HEK293T (cell line): ENCODE measurements around the gene DBN1.

Experiments
- CTCF ChIA-PET: fragments of 350-600 bp; formaldehyde crosslinking; extraction: SDS; loops from one replicate; lab custom pipeline; 2021; ENCODE audit warnings: antibody characterized with exemption, inconsistent platforms; lab: Yijun Ruan, JAX
- POLR2A ChIA-PET: fragments of 350-600 bp; formaldehyde crosslinking; extraction: SDS; loops from one replicate; lab custom pipeline; 2020; ENCODE audit warnings: antibody characterized with exemption, inconsistent platforms; lab: Yijun Ruan, JAX
- DNase-seq: peaks from one replicate; pipeline ENCODE4 v3.0.0; 2012; ENCODE audit warnings: mixed read lengths; ENCODE audit errors: extremely low spot score
- ARNT ChIP-seq: fragments of 450-650 bp; IDR thresholded peaks from 2 replicates; pipeline ENCODE4 v1.6.1; 2017; ENCODE audit warnings: mild to moderate bottlenecking
- BHLHE40 ChIP-seq: fragments of 450-650 bp; IDR thresholded peaks from 2 replicates; pipeline ENCODE4 v1.6.1; 2016; ENCODE audit warnings: mild to moderate bottlenecking, moderate library complexity, borderline replicate concordance
- CTBP1 ChIP-seq: fragments of 450-650 bp; IDR thresholded peaks from 2 replicates; pipeline ENCODE4 v1.6.1; 2016; ENCODE audit warnings: borderline replicate concordance
- ELF4 ChIP-seq: fragments of 450-650 bp; IDR thresholded peaks from 2 replicates; pipeline ENCODE4 v1.6.1; 2017; ENCODE audit warnings: antibody characterized with exemption
- FOXA1 ChIP-seq: fragments of 450-650 bp; IDR thresholded peaks from 2 replicates; pipeline ENCODE4 v1.6.1; 2016; ENCODE audit warnings: mild to moderate bottlenecking
- FOXK2 ChIP-seq: fragments of 450-650 bp; IDR thresholded peaks from 2 replicates; pipeline ENCODE4 v1.6.1; 2016; ENCODE audit warnings: mild to moderate bottlenecking
- FOXM1 ChIP-seq: fragments of 450-650 bp; IDR thresholded peaks from 2 replicates; pipeline ENCODE4 v1.6.1; 2017; ENCODE audit warnings: mild to moderate bottlenecking, borderline replicate concordance
- HDGF ChIP-seq: fragments of 450-650 bp; IDR thresholded peaks from 2 replicates; pipeline ENCODE4 v1.6.1; 2017; ENCODE audit warnings: antibody characterized with exemption, borderline replicate concordance
- L3MBTL2 ChIP-seq: fragments of 450-650 bp; conservative IDR thresholded peaks from 2 replicates; pipeline ENCODE4 v1.6.1; 2016; ENCODE audit warnings: mild to moderate bottlenecking
- LEF1 ChIP-seq: fragments of 450-650 bp; IDR thresholded peaks from 2 replicates; pipeline ENCODE4 v1.6.1; 2017; ENCODE audit warnings: mild to moderate bottlenecking, borderline replicate concordance
- NFRKB ChIP-seq: fragments of 450-650 bp; IDR thresholded peaks from 2 replicates; pipeline ENCODE4 v1.6.1; 2016; ENCODE audit warnings: mild to moderate bottlenecking, moderate library complexity
- SP1 ChIP-seq: fragments of 450-650 bp; IDR thresholded peaks from 2 replicates; pipeline ENCODE4 v1.6.1; 2017
- SUZ12 ChIP-seq: fragments of 450-650 bp; IDR thresholded peaks from 2 replicates; pipeline ENCODE4 v1.6.1; 2016; ENCODE audit warnings: mild to moderate bottlenecking
- TARDBP ChIP-seq: fragments of 450-650 bp; IDR thresholded peaks from 2 replicates; pipeline ENCODE4 v1.6.1; 2016
- ZNF384 ChIP-seq: fragments of 450-650 bp; IDR thresholded peaks from 2 replicates; pipeline ENCODE4 v1.6.1; 2016
- TF ChIP-seq, protein P1 (sequence below): fragments of 450-650 bp; IDR thresholded peaks from 2 replicates; pipeline ENCODE4 v1.6.1; 2016

The DBN1 gene

DNA sequence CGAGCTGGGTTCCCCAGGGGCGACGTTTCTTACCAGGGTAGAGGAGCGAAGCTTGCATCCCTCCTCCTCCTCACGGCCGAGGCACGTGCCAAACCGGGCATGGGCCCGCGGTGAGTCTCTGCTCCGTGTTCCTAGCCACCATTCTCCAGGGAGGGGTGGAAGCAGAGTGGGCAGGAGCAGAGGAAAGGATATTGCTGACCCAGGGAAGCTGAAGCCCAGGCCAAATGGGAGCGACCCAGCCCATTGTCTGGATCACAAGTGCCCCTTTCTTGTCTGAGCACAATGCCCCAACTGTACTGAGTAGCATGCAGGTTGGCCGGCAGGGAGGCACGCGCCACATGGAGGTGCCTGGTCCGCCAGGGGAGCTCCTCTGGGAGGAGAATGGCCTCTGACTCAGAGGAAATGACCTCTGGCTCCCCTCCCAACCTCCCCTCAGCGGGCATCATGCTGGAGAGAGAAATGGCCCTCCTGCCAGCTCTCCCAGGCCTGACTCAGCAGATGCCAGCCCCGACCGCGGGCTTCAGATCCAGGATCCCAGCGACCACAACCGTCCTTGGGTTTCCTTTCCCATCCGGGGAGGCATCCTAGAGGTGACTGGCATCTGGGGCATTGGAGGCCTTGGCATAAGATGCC lies 25.7 kb downstream of the DBN1 start:
- ChIA-PET POLR2A (interaction anchor here (0.5 to 1.9 kb wide), 8 partner anchors 21 to 335 kb away, joined by 3 to 4 read pairs (median 3); no protein-coding TSS in a partner anchor), CTCF (interaction anchor here (1.7 to 4.9 kb wide), 3 partner anchors 44 to 138 kb away, joined by 6 to 30 read pairs (median 15); no protein-coding TSS in a partner anchor)
- DNase-seq: no peak
- TF ChIP-seq L3MBTL2 (no peak), CTBP1 (no peak), ZNF384 (no peak), TARDBP (no peak)

DNA sequence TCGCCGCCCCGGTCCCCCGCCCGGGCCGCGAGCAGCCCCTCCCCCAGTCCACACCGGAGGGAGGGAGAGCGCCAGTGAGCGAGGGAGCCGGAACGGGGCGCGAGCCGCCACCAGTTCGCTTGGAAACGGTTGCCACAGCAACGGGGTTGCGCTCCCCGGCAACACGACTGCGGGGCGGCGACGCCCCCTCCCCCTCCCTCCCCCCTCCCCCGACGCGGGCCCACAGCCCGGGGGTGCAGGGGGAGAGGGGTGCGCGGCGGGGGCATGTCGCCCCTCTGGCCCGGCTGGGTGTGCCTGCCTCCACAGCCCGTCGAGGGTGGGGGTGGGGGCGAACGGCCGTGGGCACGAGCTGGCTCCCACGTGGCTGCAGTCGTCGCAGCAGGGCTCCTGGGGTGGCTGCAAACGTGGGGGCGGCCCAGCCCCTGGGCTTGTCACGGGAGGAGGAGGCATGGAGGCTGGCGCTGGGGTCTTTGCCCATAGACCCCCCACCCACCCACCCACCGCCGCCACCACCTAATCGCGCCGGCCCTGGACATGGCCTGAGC lies 26.3 kb downstream of the DBN1 start:
- ChIA-PET POLR2A (interaction anchor here (0.5 to 7.4 kb wide), 7 partner anchors 22 to 334 kb away, joined by 3 to 69 read pairs (median 3); partner anchors contain the start of gene GRK6), CTCF (interaction anchor here (1.7 to 4.9 kb wide), 3 partner anchors 44 to 137 kb away, joined by 6 to 30 read pairs (median 15); no protein-coding TSS in a partner anchor)
- TF ChIP-seq NFRKB (no peak), L3MBTL2 (peak; percentile 25; the same call in 1 of the 2 replicates), FOXM1 (no peak)
- DNase-seq: peak; percentile 63

DNA sequence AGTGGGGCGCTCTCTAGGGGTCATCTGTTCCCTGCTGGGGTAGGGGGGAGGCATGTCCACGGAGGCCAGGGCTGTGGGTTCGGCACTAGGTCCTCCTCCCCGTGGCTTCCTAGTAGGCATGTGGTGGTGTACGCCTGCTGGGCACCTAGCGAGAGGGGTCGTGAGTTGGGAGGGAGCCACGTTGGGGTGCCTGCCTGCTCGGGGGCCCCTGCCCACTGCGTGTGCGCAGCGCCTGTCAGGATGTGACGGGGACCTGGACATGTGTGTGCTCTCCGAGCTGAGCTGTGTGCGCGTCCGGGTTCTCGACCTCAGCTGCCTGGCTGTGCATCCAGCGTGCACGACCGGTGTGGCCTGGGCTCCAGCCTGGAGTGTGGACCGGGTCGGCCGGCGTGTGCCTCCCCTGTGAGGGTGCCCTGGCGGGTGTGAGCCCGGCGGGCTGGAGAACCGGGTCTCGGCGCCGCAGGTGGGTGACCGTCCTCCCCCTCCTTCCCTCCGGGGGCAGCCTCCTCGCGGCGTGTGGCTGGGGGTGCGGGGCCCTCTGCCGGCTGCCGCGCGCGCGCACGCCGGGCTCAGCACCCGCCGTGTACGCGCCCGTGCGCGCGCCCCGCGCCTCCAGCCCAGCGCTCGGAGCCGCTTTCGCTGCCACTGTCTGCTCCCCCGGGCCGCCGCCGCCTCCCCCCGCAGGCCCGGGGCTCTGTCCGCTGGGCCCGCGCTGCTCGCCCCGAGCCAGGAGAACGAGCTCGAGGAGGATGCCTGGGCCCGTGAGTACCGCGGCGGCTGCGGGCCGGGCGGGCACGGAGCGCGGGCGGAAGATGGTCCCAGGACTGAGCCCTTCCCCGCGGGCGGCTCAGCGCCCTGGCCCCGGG lies 27.0 kb downstream of the DBN1 start, which contains the start of gene PRR7:
Gene PRR7, plus strand, starts transcription at position 615 of the 866 bp plus-strand sequence. CDS start 8,254 bp downstream, outside the sequence.
- no peak for TF ChIP-seq FOXK2
- no peak for TF ChIP-seq NFRKB
- 0 out of 2 replicates have a peak, but pooled peaks have one; percentile 44 for TF ChIP-seq FOXM1
- CTCF ChIA-PET: interaction anchor here (1.0 to 4.9 kb wide), 5 partner anchors 8 to 137 kb away, joined by 3 to 30 read pairs (median 6); no protein-coding TSS in a partner anchor
- POLR2A ChIA-PET: interaction anchor here (0.6 to 7.4 kb wide), 10 partner anchors 8 to 76 kb away, joined by 3 to 69 read pairs (median 4); partner anchors contain the start of gene GRK6
- peak; percentile 81 for DNase-seq

DNA sequence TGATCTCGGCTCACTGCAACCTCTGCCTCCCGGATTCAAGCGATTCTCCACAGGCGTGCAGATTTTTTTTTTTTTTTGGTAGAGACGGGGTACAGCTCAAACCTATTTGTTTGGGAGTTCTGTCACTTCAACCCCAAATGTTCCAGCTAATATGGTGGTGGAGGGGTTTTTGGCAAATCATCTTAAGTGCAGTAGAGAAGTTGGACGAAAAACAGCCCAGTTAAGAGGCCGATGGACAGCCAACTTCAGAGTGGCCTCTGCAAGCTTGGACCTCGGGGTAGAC lies 27.6 kb downstream of the DBN1 start:
- DNase-seq: no peak
- ChIA-PET POLR2A (interaction anchor here (1.1 to 7.4 kb wide), 8 partner anchors 8 to 75 kb away, joined by 3 to 69 read pairs (median 6); partner anchors contain the start of gene GRK6), CTCF (interaction anchor here (0.6 to 4.9 kb wide), 5 partner anchors 8 to 75 kb away, joined by 3 to 30 read pairs (median 5); no protein-coding TSS in a partner anchor)
- TF ChIP-seq BHLHE40 (no peak), LEF1 (no peak), FOXK2 (no peak), L3MBTL2 (no peak), SP1 (no peak), FOXM1 (no peak), CTBP1 (no peak), NFRKB (no peak), ELF4 (no peak), TARDBP (no peak), FOXA1 (no peak), ZNF384 (no peak)
- TF ChIP-seq, protein P1, sequence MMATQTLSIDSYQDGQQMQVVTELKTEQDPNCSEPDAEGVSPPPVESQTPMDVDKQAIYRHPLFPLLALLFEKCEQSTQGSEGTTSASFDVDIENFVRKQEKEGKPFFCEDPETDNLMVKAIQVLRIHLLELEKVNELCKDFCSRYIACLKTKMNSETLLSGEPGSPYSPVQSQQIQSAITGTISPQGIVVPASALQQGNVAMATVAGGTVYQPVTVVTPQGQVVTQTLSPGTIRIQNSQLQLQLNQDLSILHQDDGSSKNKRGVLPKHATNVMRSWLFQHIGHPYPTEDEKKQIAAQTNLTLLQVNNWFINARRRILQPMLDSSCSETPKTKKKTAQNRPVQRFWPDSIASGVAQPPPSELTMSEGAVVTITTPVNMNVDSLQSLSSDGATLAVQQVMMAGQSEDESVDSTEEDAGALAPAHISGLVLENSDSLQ: no peak

DNA sequence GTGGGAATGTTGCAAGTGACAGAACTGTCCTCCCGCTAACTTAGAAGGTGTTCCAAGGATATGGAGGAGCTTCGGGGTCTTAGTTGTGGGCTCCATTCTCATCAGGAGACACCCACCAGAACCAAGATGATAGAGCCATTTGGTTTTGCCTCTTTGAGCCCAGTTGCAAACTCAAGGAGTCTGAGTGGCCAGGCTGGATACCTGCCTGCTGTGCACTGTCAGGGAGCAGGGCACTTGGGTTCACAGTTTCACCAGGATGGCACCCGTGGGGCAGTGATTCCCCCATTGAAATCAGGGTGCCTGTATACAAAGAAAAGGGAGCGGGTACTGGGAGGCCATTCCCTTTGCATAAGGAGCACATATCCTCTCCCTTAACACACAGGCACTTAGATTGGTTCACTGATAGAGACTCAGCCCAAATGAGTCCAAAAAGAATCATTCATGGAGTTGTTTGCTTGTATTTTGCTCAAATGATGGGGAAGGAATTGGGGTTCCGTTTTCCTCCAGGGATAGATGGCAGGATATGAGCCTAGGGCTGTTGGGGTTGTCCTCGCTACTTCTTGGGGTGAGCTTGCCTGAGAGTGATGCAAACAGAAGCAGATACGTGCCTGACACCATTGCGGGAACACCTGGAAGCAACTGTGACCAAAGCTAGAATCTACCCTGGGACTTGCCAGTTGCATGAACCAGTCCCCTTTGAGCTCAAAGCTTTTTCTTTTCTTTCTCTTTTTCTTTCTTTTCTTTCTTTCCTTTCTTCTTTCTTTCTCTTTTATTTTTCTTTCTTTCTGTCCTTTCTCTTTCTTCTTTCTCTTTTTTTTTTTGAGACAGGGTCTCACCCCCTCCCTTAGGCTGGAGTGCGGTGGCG lies 28.1 kb downstream of the DBN1 start:
- ChIA-PET CTCF (interaction anchor here (0.6 to 4.9 kb wide), 7 partner anchors 9 to 74 kb away, joined by 3 to 30 read pairs (median 6); no protein-coding TSS in a partner anchor), POLR2A (interaction anchor here (0.8 to 7.4 kb wide), 8 partner anchors 9 to 75 kb away, joined by 3 to 69 read pairs (median 6); partner anchors contain the start of gene GRK6)
- TF ChIP-seq LEF1 (no peak), FOXK2 (no peak), BHLHE40 (no peak), SP1 (no peak), ARNT (no peak), FOXA1 (no peak), FOXM1 (no peak), SUZ12 (no peak), CTBP1 (no peak), HDGF (no peak), NFRKB (no peak)
- TF ChIP-seq, protein P1: no peak
- no peak for DNase-seq
